ENCODE results near the gene MUC6. TPM values are rescaled to one million over a fixed set of nuclear protein-coding genes. Genes with fewer than 3 reads are reported as not detected.
A peak's percentile ranks its signal among the peaks of the same experiment; 100 is the strongest.

Gene MUC6
- total RNA-seq, 1 donor from 2014 or later: not detected

- peak; percentile 55 for DNase-seq (ENCODE audit: low read depth)
Measured at GRCh38 chr11:969651-970205, 66.8 kb downstream of the MUC6 start.

- no peak for DNase-seq (ENCODE audit: low read depth)
Measured at GRCh38 chr11:968822-969221, 67.7 kb downstream of the MUC6 start.

GRCh38 chr11:967995-968751 lies 68.3 kb downstream of the MUC6 start:
- DNase-seq (ENCODE audit: low read depth): peak; percentile 74

GRCh38 chr11:965206-965775 lies 71.2 kb downstream of the MUC6 start:
- DNase-seq (ENCODE audit: low read depth): no peak

- DNase-seq (ENCODE audit: low read depth): no peak
Measured at GRCh38 chr11:963852-964251, 72.7 kb downstream of the MUC6 start.

Other genes starting within 250 kb of the MUC6 start
- gene CEND1, start 246.6 kb downstream of the MUC6 start, total RNA-seq: 0.53 and 0.94 TPM in 2 replicates
- gene SLC25A22, start 238.4 kb downstream of the MUC6 start, total RNA-seq: 8.0 and 15.5 TPM in 2 replicates
- gene PIDD1, start 231.5 kb downstream of the MUC6 start, total RNA-seq: 10.5 and 14.7 TPM in 2 replicates
- 381 and 504 TPM in 2 replicates for gene RPLP2, start 226.8 kb downstream of the MUC6 start, total RNA-seq
- gene PNPLA2, start 217.8 kb downstream of the MUC6 start, total RNA-seq: 84.0 and 183 TPM in 2 replicates
- gene CRACR2B, start 208.8 kb downstream of the MUC6 start, total RNA-seq: 16.6 and 26.5 TPM in 2 replicates
- 900 and 1,201 TPM in 2 replicates for gene CD151, start 203.8 kb downstream of the MUC6 start, total RNA-seq
- 66.0 and 91.9 TPM in 2 replicates for gene POLR2L, start 194.2 kb downstream of the MUC6 start, total RNA-seq
- gene TSPAN4, start 193.9 kb downstream of the MUC6 start, total RNA-seq: 56.7 and 63.9 TPM in 2 replicates
- gene CHID1, start 125.9 kb downstream of the MUC6 start, total RNA-seq: 50.7 and 57.6 TPM in 2 replicates
- 26.2 and 26.9 TPM in 2 replicates for gene AP2A2, start 110.8 kb downstream of the MUC6 start, total RNA-seq
- gene MUC2, start 38.2 kb upstream of the MUC6 start, total RNA-seq: not detected in 2 replicates
- not detected in 2 replicates for gene MUC5AC, start 121.2 kb upstream of the MUC6 start, total RNA-seq
- gene MUC5B, start 186.3 kb upstream of the MUC6 start, total RNA-seq: not detected in 2 replicates